Suppressor macrophage treated with lipopolysaccharide for 4 hours (primary cell): ENCODE measurements around the gene LIMD2.
A peak's percentile ranks its signal among the peaks of the same experiment; 100 is the strongest.

ENCODE experiments used
- DNase-seq: peaks from one replicate; pipeline ENCODE4 v3.0.0-alpha.2; 2020

LIMD2 gene

DNA sequence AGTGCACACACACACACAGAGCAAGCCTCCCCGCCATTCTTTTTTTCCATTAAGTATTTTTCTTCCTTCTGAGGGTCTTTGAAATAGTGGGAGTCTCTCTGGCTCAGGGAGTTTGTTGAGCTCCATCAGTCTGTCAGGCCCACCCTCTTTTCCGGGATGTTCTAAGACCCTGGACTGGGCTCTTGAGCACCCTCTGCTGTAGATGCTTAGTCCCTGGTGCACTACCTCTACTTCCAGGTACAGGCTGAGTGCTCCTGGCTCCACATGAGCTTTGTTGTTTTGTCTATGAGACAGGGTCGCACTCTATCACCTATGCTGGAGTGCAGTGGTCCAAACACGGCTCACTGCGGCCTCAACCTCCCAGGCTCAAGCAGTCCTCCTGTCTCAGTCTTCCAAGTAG, 20.7 kb downstream of the LIMD2 start:
- no peak for DNase-seq

DNA sequence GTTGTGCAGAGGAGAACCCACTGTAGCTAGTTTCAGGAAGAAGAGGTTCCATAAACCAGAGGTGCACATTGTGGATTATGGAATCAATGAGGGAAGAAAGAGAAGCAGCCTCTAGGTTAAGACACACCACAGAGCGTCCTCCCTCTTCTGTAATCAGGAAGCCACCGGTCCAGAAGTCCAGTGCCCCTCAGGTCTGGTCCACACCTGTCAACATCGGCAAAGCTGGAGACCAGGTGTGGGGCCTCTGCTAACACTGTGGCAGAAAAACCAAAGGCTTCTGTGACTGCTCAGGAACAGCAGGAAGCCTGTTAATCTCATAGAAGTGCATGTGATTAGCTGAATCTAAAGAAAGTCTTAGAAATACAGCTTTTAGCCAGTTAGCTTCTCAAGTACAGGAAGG, 23.3 kb downstream of the LIMD2 start:
- no peak for DNase-seq

DNA sequence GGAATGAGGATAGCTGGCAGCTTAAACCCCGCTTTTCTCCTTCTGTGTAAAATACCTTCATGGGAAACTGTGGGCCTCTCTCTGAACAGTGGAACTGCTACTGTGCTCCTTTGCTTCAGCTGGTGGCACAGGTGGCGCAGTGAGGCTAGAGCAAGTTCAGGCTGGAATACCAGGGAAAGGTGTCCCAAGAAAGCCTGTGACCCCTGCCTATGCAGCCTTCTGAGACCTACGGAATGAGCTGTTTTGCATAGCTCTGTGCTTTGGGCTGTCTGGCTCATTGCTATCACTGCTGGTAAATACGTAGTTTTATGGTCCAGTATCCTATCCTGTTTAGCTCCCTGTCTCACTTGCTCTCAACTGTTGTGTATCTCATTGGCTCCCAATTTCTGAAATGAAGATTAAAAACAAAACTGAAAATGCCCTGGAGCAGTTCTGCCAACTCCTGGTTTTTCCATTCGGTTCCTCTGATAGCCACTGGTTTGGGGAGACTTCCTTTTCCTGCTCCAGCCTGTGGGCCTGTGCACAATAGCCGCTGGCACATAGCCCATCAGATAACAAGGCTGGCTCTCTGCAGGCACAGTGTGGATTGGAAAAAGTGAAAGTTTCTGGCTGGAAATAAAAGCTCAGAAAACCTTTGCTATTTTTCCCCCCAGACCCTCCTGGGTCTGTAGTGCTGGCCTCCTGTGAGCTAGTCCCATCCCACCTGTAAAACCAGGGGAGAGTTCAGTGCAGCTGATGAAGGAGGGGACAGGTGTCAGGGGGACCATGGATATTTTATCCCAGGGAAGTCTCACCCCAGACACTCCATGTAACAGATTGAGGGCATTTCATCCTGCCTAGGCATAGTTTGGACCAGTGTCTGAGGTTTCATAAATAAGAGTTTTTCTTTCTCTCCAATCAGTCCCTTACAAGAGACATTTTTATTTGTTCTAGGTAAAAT, 24.0 kb downstream of the LIMD2 start:
- DNase-seq = peak; percentile 67

DNA sequence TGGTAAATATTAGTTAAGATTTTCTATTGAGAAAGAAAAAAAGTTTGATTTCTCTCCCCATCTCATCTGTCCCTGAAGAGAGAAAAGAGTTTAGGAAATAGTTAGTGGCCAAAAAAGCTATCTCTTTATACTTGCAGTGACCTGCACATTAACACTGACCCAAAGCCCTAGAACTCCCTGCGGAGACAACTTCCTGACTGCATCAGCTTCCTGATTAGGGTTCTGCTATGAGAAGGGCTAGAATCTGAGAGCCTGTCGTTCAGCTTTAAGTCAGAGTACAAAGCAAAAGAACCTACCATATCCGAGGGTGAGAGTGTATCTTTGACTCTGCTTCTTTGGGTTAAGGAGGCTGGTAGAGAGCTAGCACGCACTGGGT, 24.7 kb downstream of the LIMD2 start:
- peak; percentile 46 for DNase-seq

DNA sequence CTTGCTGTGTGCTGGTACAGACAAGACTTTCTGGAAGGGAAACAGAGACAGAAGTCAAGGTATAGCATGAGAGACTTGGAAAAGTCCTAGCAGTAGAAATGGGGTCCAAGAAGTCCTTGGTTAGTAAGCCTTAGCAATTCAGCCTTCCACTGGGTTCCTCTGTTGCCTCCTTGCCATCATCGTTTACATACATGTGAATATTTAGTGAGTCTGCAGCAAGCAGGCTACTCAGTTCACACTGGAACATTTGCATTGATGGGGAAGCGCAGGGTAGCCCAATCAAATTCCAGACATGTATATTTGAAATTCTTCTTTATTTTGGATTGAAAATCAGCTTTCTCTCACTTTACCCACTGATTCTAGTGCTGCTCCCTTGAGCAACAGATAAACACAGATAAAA, 27.1 kb downstream of the LIMD2 start:
- no peak for DNase-seq

DNA sequence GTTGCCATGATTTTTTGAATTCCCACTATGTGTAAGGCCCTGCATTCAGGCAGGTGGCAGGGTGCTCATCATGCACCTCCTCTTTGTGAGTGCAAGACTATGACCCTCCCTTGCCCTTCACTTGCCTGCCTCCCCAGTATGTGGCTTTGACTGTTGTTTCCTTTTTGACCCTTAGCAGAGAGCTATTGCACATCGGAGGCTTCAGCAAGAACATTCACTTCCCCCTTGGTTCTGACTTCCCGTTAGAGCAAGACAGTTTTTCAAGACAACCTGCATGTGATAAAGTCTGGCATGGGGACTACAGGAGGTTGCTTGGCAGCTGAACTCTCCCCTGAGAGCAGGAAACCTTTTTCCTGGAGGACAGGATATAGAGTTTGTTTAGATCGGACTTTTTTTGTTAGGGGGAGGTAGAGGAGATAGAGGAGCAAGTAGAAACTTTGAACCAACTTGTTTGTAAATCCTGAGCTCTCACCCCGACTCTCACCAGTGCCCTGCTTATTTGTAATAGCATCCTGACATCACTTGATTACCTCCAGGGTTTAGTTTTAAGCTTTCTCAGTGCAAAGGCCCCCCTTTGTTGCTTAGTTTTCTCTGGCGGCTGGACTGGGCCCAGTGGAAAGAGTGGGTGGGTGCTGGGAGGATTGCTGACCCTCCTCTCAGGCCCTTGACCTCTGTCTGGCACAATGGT, 34.3 kb downstream of the LIMD2 start:
- DNase-seq = peak; percentile 83

DNA sequence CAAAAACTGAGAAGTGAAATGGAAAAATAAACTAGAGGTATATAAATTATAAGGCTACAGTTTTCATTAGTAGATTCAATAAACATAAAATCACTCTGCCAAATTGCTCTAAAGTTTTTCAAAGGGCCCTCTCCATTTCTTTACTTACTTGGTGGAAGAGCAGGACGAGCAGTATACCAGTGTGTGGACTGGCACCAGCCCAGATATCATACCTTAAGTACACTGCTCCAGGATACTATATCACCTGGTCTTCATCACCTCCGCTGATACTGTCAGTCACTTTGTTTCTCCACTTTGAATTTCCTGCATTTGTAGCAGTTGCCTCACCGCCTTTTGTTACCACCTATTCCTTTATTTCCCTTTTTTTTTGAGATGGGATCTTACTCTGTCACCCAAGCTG, 40.1 kb downstream of the LIMD2 start:
- no peak for DNase-seq

DNA sequence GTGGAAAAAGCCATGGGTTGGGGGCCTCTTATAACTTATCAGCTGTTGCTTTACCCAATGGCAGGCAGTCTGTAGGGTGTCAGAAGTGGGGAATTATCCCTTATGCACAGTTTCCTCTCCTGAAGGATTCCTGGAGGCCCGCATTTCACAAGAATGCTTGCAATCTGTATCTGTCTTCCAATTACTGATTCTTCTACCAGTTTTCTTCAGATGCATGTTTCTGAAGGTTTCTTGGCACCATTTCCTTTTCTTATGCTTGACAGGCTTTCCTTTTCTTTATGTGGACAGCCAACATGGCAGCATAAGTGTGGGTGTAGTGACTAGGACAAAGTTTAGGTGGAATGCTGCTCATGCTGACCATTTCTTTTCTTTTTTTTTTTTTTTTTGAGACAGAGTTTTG, 41.6 kb downstream of the LIMD2 start:
- no peak for DNase-seq

DNA sequence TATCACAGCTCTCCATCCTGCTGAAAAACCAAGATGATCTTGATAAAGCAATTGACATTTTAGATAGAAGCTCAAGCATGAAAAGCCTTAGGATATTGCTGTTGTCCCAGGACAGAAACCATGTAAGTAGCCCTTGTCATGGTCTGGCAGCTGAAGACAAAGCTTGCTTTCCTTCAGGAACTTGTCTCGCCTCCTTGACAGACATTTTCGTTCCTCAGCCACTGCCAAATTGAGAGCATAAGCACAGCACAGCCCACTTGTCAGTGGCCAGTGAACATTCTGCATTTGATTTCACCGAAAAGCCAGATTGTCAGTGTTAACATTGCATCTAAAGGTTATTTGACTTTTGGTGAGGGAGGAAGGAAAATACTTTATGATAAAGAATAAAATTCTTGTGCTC, 42.1 kb downstream of the LIMD2 start:
- no peak for DNase-seq

DNA sequence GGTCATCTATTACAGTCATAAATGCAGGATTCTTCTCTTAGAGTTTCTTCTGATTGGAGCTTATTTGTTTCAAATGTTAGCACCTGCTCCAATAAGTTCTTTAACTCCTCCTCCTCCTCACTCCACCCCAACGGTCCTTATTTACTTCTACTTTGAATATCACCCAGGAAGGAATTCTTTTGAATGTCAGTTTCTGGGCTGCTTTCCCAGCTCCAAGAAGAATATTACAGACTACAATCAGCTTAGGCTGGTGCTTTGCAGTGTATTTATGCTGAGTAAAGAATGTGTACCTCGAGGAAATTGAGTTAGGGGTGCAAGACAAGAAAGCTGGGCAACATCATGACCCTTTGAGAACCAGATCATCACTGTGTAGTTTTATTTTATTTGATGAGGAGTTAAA, 46.9 kb downstream of the LIMD2 start:
- DNase-seq = no peak

DNA sequence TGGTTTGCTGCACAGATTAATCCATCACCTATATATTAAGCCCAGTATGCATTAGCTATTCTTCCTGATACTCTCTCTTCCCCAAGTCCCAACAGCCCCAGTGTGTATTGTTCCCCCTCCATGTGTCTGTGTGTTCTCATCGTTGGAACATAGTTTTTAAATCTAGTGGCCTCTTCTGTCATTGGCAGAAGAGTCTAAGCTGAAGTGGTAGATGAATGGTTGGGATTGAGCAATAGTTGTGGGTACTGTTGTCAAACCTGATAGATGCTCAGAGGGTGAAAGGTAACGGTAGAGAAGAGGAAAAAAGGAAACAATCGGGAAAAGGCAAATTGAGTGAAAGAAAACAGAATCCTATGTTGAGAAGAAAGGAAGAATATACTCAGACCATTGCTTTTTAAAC, 47.8 kb downstream of the LIMD2 start:
- DNase-seq = no peak

DNA sequence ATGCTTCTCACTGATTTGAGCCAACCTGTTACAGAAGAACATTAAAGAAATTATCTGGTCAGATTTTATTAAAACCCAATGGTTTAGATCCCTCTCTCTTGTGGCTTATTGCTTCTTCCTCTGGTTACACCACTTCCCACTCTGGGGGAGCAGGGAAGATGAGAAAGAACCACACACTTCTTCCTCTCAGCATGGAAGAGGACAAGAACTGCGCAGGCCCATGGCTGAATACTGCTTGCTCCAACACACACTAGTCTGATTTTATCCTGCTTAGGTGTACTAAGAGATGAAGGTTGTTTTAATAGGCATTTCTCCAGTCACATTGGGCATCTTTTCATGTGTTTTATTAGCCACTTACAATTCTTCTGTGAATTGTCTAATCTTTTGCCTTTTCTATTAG, 50.1 kb downstream of the LIMD2 start:
- DNase-seq = peak; percentile 54

DNA sequence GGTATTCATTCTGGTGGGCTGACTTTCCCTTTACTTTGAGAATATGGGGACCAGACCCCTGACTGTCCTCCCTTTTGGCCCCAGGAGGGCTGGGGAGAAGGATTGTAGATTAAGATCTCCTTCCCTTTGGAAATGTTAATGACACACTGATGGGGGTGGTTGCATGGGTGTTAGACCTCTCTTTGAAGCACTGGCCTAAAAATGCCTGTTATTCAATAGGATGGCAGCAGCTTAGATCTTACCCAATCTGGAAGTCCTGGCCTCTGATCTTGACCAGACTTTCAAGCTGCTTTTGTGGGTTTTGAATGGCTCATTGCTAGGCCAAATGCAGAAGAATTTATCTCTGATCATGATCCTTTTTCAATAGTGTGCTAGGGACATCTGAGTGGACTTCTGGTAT, 52.0 kb downstream of the LIMD2 start:
- DNase-seq = no peak

DNA sequence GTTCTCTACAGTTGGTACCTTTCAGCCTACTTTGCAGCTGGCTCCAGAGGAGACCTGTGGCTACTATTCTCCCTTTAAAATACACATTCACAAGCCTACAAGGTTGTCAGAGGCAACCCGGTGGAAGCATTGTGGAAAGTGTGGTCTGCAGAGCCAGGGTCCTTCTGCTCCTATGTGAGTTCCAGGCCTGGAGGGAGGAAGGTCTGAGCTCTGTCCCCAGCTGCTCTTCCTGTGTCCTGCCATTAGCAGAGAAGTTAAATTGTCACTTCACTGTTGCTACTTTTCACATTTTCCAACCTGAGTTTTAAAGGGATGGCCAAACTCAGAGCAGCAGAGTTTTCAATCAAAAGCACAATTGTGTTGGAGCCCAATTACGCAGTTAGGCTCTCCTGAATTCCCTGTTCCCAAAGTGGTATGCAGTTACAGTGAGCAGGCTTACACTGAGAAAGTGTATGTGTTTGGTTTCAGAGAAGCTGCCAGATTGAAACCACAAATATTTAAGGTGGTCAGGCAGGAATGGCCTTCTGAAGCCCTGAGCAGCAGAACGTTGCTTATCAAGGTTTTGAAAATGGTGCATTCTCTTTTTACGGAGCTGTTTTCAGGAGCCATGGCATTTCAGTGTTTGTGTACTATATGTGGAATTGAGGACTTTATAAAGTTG, 52.7 kb downstream of the LIMD2 start:
- DNase-seq = no peak

DNA sequence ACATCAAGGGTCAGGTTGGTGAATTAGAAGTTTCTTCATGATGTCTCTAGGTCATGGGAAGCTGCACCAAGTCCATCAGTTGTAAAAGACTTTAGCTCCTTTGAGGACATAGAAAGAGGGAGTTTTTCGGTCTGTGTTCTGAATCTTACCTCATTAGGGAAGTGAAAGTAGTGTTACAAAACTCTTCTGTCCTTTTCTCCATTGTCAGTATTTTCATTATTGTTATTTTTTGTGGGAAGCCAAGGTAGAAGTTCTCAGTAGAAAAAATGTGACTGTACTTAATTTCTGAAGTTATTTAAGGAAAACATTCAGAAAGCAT, 53.5 kb downstream of the LIMD2 start:
- peak; percentile 86 for DNase-seq
